ENCODE data around the gene VN1R4.
"Not testable (repeated sequence)": the region's sequence is repeated elsewhere in the genome, so short reads cannot be mapped to it uniquely, and the experiment has no call there.

The VN1R4 gene

GRCh38 chr19:53285087-53285486 is 17.6 kb upstream of the VN1R4 start:
- in situ Hi-C loops (cut with MboI; ENCODE audit: low pct_unique_long_range_greater_than_20kb, low sequenced_read_pairs, unreplicated experiment): no loop called here
- DNase-seq (ENCODE audit: low spot score): no peak
- TF ChIP-seq CTCF (IDR thresholded peaks at IDR 0.05; ENCODE audit: extremely low read depth, insufficient read depth, missing control alignments): no peak

GRCh38 chr19:53281947-53282346 is 14.4 kb upstream of the VN1R4 start:
- in situ Hi-C loops (cut with MboI; ENCODE audit: low pct_unique_long_range_greater_than_20kb, low sequenced_read_pairs, unreplicated experiment); DNase-seq (ENCODE audit: low spot score): not testable (repeated sequence)

- TF ChIP-seq CTCF (IDR thresholded peaks at IDR 0.05; ENCODE audit: extremely low read depth, insufficient read depth, missing control alignments): no peak
- in situ Hi-C loops (cut with MboI; ENCODE audit: low pct_unique_long_range_greater_than_20kb, low sequenced_read_pairs, unreplicated experiment): no loop called here
- no peak for DNase-seq (ENCODE audit: low spot score)
Measured at GRCh38 chr19:53275480-53275879, 8.0 kb upstream of the VN1R4 start.

- in situ Hi-C loops (cut with MboI; ENCODE audit: low pct_unique_long_range_greater_than_20kb, low sequenced_read_pairs, unreplicated experiment): no loop called here
- TF ChIP-seq CTCF (IDR thresholded peaks at IDR 0.05; ENCODE audit: extremely low read depth, insufficient read depth, missing control alignments): no peak
Measured at GRCh38 chr19:53272044-53272443, 4.5 kb upstream of the VN1R4 start.

GRCh38 chr19:53269861-53270260 is 2.3 kb upstream of the VN1R4 start:
- DNase-seq (ENCODE audit: low spot score); in situ Hi-C loops (cut with MboI; ENCODE audit: low pct_unique_long_range_greater_than_20kb, low sequenced_read_pairs, unreplicated experiment): not testable (repeated sequence)

More at GRCh38 chr19:53272044-53272443, 4.5 kb upstream of the VN1R4 start:
- DNase-seq (ENCODE audit: low spot score): no peak

- TF ChIP-seq CTCF (IDR thresholded peaks at IDR 0.05; ENCODE audit: extremely low read depth, insufficient read depth, missing control alignments): peak; percentile 7
- in situ Hi-C loops (cut with MboI; ENCODE audit: low pct_unique_long_range_greater_than_20kb, low sequenced_read_pairs, unreplicated experiment); DNase-seq (ENCODE audit: low spot score): not testable (repeated sequence)
Measured at GRCh38 chr19:53257715-53258342, 9.7 kb downstream of the VN1R4 start, which contains the start of gene VN1R2. Gene VN1R2 (plus strand): TSS chr19:53258292. CDS start chr19:53258376, 84 bp downstream.

GRCh38 chr19:53254411-53255341 is 12.8 kb downstream of the VN1R4 start, which contains the start of gene ZNF677:
Gene ZNF677 (minus strand): TSS chr19:53254873. CDS start chr19:53251550, 3,323 bp downstream.
- TF ChIP-seq CTCF (IDR thresholded peaks at IDR 0.05; ENCODE audit: extremely low read depth, insufficient read depth, missing control alignments): no peak
- peak; percentile 76 for DNase-seq (ENCODE audit: low spot score)
- in situ Hi-C loops (cut with MboI; ENCODE audit: low pct_unique_long_range_greater_than_20kb, low sequenced_read_pairs, unreplicated experiment): no loop called here

All from GM13977 (cell line).